HFF-Myc (cell line): ENCODE results near the gene IL1RAPL2.

Experiments
- DNase-seq: peaks from one replicate; pipeline ENCODE4 v3.0.0-alpha.2; 2011; ENCODE audit warnings: low read depth; ENCODE audit errors: extremely low read depth
- H3K4me3 ChIP-seq: replicated peaks from 2 replicates; pipeline ENCODE4 v1.5.1; 2011; ENCODE audit warnings: low read depth, mild to moderate bottlenecking, control low read depth, low read length
- CTCF ChIP-seq: IDR thresholded peaks from 2 replicates; pipeline ENCODE4 v1.5.1; 2012; ENCODE audit warnings: mild to moderate bottlenecking, low read depth, low read length, control low read depth; ENCODE audit errors: missing control alignments

The IL1RAPL2 gene

DNA sequence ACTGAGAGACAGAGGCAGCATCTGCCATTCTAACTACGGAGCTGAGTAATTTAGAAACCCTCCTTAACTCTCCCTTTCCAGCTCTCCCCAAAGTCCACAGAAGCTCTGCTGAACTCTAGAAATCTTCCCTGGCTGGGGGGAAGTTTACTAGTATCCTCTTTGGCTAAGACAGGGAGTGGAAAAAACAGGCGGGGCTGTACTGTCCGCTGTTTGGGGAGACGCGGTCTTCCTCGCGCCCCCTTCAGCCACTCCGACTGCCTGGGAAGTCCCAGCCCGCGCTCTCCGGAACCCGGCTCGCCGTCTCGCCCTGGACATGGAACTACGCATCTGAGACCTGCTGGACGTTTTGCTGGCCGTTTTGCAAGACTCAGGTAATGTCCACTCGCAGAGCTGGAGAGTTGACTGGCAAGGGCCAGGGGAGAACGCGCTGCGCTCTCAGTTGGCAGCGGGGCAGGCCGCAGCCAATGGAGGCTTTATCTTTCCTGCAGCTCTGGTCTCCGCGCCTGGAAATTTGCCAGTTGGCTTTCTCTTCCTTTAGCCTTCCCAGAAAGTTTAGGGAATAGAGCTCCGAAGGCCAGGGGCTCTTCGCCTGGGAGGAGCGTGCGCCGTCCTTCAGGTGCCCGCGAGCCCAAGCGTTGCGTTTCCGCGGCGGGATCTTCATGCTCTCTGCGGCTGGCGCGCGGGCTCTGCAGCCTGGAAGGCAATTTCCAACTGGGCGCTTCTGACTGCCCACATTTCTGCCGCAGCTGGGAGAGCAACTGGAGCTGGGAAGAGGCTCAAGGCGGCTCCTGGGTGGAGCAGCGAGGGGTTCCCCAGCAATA lies 892 bp downstream of the IL1RAPL2 start:
- DNase-seq: no peak

GRCh38 chrX:104567506-104567905 lies 1.5 kb downstream of the IL1RAPL2 start:
- H3K4me3 ChIP-seq: no peak overlapping the region
- no peak for DNase-seq
- no peak for TF ChIP-seq CTCF

More for the DNA sequence above, 892 bp downstream of the IL1RAPL2 start:
- H3K4me3 ChIP-seq: no peak overlapping the region
- no peak for TF ChIP-seq CTCF

DNA sequence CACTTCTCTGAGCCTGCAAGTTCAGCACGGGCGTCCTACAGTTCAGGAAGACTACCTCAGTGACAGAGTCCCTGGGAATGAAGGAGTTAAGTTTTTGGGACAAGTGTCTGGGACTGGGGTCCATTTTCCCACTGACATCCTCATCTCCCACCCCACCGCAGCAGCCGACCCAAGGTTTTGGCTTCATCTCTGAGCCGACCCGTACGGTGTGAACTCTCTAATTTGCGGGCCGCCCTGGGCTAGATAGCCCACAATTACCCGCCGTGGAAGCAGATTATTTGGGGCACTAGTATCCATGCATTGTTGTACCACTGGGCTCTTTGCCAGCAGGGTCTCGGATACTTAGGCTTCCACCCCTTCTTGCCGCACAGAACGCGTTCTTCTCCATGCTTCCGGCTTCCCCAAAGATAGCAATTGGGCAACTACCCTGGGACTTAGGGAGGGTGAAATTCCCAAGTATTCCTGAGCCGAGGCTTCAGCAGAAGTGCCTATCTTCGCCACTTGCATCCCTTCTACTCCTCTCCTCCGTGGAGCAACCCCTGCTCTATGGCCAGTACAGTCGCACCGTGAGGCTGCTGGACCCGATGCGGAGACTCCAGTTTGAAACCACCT lies 2.4 kb downstream of the IL1RAPL2 start:
- no peak for DNase-seq
- no peak overlapping the region for H3K4me3 ChIP-seq
- TF ChIP-seq CTCF: no peak

GRCh38 chrX:104618106-104618895 lies 52.3 kb downstream of the IL1RAPL2 start:
- no peak for TF ChIP-seq CTCF
- H3K4me3 ChIP-seq: no peak overlapping the region
- DNase-seq: no peak

DNA sequence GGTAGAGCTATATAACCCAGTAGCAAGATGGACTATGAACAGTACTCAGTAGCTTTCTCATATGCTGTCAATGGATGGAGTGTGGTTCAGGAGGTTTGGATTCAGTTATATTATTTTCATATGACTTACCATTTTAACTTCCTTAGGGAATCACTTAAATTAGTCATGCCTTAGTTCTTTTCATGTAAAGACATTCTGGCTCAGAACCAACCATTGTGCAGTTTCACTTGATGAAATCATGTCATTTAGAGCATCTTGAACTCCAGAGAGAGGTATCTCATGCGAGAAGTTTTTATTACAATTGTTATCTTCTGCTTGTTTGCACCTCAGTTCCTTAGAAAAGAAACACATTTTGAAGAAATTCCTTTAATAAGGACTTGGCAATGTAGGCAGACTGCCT lies 55.8 kb downstream of the IL1RAPL2 start:
- no peak for DNase-seq
- no peak for TF ChIP-seq CTCF
- H3K4me3 ChIP-seq: no peak overlapping the region

DNA sequence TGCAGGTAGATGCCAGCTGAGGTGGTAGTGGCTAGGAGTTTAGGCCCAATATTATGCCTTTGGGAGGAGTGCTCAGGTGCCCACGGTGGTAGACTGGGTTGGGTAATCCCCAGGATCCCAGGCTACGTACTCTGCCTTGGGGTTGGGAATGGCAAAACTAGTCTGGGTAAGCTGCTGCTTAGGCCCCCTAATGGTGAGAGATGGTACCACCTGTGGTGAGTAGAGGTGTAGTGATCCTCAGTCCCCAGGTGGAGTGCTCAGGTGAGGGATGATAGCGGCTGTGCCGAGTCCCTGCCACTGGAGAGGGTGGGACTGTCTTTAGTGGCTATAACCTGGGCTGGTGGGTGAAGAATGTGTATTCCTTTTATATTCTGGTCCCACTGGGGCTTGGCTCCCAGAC lies 75.2 kb downstream of the IL1RAPL2 start:
- DNase-seq: no peak
- H3K4me3 ChIP-seq: no peak overlapping the region
- no peak for TF ChIP-seq CTCF
